ENCODE measurements around the gene SRD5A1. TPM values are rescaled to one million over a fixed set of nuclear protein-coding genes. Genes with fewer than 3 reads are reported as not detected.
"Not testable (repeated sequence)": the region's sequence is repeated elsewhere in the genome, so short reads cannot be mapped to it uniquely, and the experiment has no call there.

SRD5A1 gene
- total RNA-seq, 1 donor from 2014 or later = 6.0 TPM

GRCh38 chr5:6645571-6646362 lies 12.5 kb downstream of the SRD5A1 start:
- DNase-seq = not testable (repeated sequence)

GRCh38 chr5:6649186-6649585 lies 15.9 kb downstream of the SRD5A1 start:
- DNase-seq = no peak

GRCh38 chr5:6649681-6650080 lies 16.4 kb downstream of the SRD5A1 start:
- no peak for DNase-seq

GRCh38 chr5:6652025-6652424 lies 18.8 kb downstream of the SRD5A1 start:
- DNase-seq = no peak

GRCh38 chr5:6655432-6655831 lies 22.2 kb downstream of the SRD5A1 start:
- DNase-seq = no peak

GRCh38 chr5:6656680-6657079 lies 23.4 kb downstream of the SRD5A1 start:
- DNase-seq = no peak

- no peak for DNase-seq
Measured at GRCh38 chr5:6659941-6660684, 26.9 kb downstream of the SRD5A1 start.

- no peak for DNase-seq
Measured at GRCh38 chr5:6660688-6661087, 27.4 kb downstream of the SRD5A1 start.

GRCh38 chr5:6666762-6667161 lies 33.5 kb downstream of the SRD5A1 start:
- no peak for DNase-seq

- no peak for DNase-seq
Measured at GRCh38 chr5:6667648-6668047, 34.4 kb downstream of the SRD5A1 start.

GRCh38 chr5:6668717-6669116 lies 35.5 kb downstream of the SRD5A1 start:
- DNase-seq = not testable (repeated sequence)

- DNase-seq = no peak
Measured at GRCh38 chr5:6673031-6673430, 39.8 kb downstream of the SRD5A1 start.

GRCh38 chr5:6673963-6674362 lies 40.7 kb downstream of the SRD5A1 start:
- no peak for DNase-seq

GRCh38 chr5:6674421-6674820 lies 41.2 kb downstream of the SRD5A1 start:
- DNase-seq = no peak

GRCh38 chr5:6674886-6675285 lies 41.6 kb downstream of the SRD5A1 start:
- no peak for DNase-seq

- DNase-seq = no peak
Measured at GRCh38 chr5:6675784-6676491, 42.7 kb downstream of the SRD5A1 start.

- no peak for DNase-seq
Measured at GRCh38 chr5:6676702-6677101, 43.5 kb downstream of the SRD5A1 start.

- DNase-seq = no peak
Measured at GRCh38 chr5:6678385-6678784, 45.1 kb downstream of the SRD5A1 start.

GRCh38 chr5:6680922-6681321 lies 47.7 kb downstream of the SRD5A1 start:
- DNase-seq = no peak

- no peak for DNase-seq
Measured at GRCh38 chr5:6681682-6682081, 48.4 kb downstream of the SRD5A1 start.

GRCh38 chr5:6682239-6682638 lies 49.0 kb downstream of the SRD5A1 start:
- DNase-seq = no peak

GRCh38 chr5:6683241-6683640 lies 50.0 kb downstream of the SRD5A1 start:
- DNase-seq = no peak

GRCh38 chr5:6684075-6684474 lies 50.8 kb downstream of the SRD5A1 start:
- DNase-seq = no peak

All from skin of body (tissue), 2 donors.